ENCODE measurements around the gene RBM24. TPM values are rescaled to one million over a fixed set of nuclear protein-coding genes. Genes with fewer than 3 reads are reported as not detected.
A peak's percentile ranks its signal among the peaks of the same experiment; 100 is the strongest.

RBM24 gene
- total and polyA plus RNA-seq, 2 of the 13 experiments (the other 11 are each of a cell fraction or from before 2014, with no cell fraction given) = 1.5 to 14.2 TPM

DNA sequence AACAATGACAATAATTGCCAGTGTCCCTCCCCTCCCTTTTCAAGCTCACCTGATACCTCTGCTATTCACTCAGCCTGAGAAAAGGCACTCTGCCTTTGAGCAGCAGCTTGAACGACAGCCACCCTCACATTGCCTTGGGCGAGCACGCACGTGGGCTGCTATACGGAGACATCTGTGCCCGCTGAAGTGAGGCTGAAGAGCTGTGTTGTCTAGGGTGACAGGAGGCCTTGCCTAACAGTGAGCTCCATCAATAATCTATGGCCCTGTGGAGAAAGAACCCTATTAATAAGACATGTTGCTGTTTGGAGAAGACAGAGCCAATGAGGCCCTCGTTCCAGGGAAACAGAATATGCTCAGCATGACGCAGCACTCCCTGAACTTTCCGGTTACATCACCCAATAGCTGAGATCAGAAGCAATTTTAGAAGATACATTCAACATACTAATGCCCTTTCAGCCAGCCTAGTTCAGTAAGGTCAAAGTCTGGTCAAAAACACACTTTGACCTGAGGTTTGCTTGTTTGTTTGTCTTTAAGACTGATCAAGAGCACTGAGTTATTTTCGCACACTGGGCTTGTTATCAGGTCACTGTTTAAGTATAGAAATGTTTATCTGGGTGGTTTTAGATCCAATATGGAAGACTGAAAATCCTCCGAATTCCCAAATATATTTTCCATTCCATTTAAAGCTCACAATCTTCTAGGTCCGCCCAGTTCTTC, 30.6 kb downstream of the RBM24 start (continued):
- no peak for TF ChIP-seq SP2 (CRISPR knock-in tag; IDR thresholded peaks at IDR 0.05)
- peak; percentile 97; the same call in 1 of the 2 replicates for TF ChIP-seq ZNF253 (CRISPR knock-in tag; IDR thresholded peaks at IDR 0.05; ENCODE audit: borderline replicate concordance)
- no peak for TF ChIP-seq KLF15 (CRISPR knock-in tag; IDR thresholded peaks at IDR 0.05; ENCODE audit: borderline replicate concordance)
- no peak for TF ChIP-seq RAD21 (CRISPR knock-in tag; IDR thresholded peaks at IDR 0.05)
- TF ChIP-seq PCBP2 (optimal IDR thresholded peaks at IDR 0.05; ENCODE audit: low read depth, low read length, poor library complexity, severe bottlenecking) = no peak
- TF ChIP-seq, protein P1, sequence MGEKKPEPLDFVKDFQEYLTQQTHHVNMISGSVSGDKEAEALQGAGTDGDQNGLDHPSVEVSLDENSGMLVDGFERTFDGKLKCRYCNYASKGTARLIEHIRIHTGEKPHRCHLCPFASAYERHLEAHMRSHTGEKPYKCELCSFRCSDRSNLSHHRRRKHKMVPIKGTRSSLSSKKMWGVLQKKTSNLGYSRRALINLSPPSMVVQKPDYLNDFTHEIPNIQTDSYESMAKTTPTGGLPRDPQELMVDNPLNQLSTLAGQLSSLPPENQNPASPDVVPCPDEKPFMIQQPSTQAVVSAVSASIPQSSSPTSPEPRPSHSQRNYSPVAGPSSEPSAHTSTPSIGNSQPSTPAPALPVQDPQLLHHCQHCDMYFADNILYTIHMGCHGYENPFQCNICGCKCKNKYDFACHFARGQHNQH (CRISPR knock-in tag; IDR thresholded peaks at IDR 0.05) = peak; percentile 88; the same call in 1 of the 2 replicates
- TF ChIP-seq ZFYVE20 (CRISPR knock-in tag; IDR thresholded peaks at IDR 0.05; ENCODE audit: borderline replicate concordance, low read depth) = no peak
- TF ChIP-seq ZNF761 (CRISPR knock-in tag; conservative IDR thresholded peaks at IDR 0.05) = peak; percentile 89; the same call in 1 of the 2 replicates
- TF ChIP-seq ZNF605 (CRISPR knock-in tag; IDR thresholded peaks at IDR 0.05) = peak; percentile 94
- peak; percentile 60; the same call in 1 of the 2 replicates for TF ChIP-seq SAFB2 (CRISPR knock-in tag; IDR thresholded peaks at IDR 0.05; ENCODE audit: borderline replicate concordance, low read depth)
- no peak for TF ChIP-seq ZNF337 (CRISPR knock-in tag; IDR thresholded peaks at IDR 0.05; ENCODE audit: borderline replicate concordance, low read depth)
- peak; percentile 64; the same call in 1 of the 2 replicates for TF ChIP-seq JUND (CRISPR knock-in tag; IDR thresholded peaks at IDR 0.05)
- peak; percentile 51; the same call in 1 of the 2 replicates for TF ChIP-seq NFYB (CRISPR knock-in tag; IDR thresholded peaks at IDR 0.05)
- TF ChIP-seq POLR2AphosphoS5 (IDR thresholded peaks at IDR 0.05; ENCODE audit: low read depth, low read length) = peak; percentile 47; the same call in 1 of the 2 replicates
- TF ChIP-seq ONECUT2 (CRISPR knock-in tag; IDR thresholded peaks at IDR 0.05) = no peak
- TF ChIP-seq NFE2L1 (CRISPR knock-in tag; IDR thresholded peaks at IDR 0.05; ENCODE audit: borderline replicate concordance) = peak; percentile 91; the same call in 1 of the 2 replicates
- peak; percentile 55; the same call in 1 of the 2 replicates for TF ChIP-seq ZZZ3 (CRISPR knock-in tag; IDR thresholded peaks at IDR 0.05; ENCODE audit: borderline replicate concordance)
- TF ChIP-seq CHD2 (IDR thresholded peaks at IDR 0.05; ENCODE audit: low read depth, low read length) = no peak
- TF ChIP-seq, protein P2, sequence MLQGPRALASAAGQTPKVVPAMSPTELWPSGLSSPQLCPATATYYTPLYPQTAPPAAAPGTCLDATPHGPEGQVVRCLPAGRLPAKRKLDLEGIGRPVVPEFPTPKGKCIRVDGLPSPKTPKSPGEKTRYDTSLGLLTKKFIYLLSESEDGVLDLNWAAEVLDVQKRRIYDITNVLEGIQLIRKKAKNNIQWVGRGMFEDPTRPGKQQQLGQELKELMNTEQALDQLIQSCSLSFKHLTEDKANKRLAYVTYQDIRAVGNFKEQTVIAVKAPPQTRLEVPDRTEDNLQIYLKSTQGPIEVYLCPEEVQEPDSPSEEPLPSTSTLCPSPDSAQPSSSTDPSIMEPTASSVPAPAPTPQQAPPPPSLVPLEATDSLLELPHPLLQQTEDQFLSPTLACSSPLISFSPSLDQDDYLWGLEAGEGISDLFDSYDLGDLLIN (CRISPR knock-in tag; IDR thresholded peaks at IDR 0.05; ENCODE audit: borderline replicate concordance) = no peak
- TF ChIP-seq ETV5 (CRISPR knock-in tag; IDR thresholded peaks at IDR 0.05; ENCODE audit: borderline replicate concordance) = peak; percentile 90; the same call in 1 of the 2 replicates
- TF ChIP-seq, protein P3, sequence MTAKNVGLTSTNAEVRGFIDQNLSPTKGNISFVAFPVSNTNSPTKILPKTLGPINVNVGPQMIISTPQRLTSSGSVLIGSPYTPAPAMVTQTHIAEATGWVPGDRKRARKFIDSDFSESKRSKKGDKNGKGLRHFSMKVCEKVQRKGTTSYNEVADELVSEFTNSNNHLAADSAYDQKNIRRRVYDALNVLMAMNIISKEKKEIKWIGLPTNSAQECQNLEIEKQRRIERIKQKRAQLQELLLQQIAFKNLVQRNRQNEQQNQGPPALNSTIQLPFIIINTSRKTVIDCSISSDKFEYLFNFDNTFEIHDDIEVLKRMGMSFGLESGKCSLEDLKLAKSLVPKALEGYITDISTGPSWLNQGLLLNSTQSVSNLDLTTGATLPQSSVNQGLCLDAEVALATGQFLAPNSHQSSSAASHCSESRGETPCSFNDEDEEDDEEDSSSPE (CRISPR knock-in tag; IDR thresholded peaks at IDR 0.05) = peak; percentile 67
- TF ChIP-seq, protein P4, sequence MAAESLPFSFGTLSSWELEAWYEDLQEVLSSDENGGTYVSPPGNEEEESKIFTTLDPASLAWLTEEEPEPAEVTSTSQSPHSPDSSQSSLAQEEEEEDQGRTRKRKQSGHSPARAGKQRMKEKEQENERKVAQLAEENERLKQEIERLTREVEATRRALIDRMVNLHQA (CRISPR knock-in tag; IDR thresholded peaks at IDR 0.05) = no peak
- TF ChIP-seq ZNF772 (CRISPR knock-in tag; IDR thresholded peaks at IDR 0.05) = peak; percentile 90; the same call in 1 of the 2 replicates

Measured in HepG2 (cell line).